SK-N-MC (cell line): Measurements from ENCODE around the gene PPP4R3A.

ENCODE experiments used
- DNase-seq: peaks from one replicate; pipeline ENCODE4 v3.0.0-alpha.2; 2011; ENCODE audit warnings: low read depth, low spot score
- H3K27ac ChIP-seq: fragments of 200-600 bp; sonication (generic); 2 replicates; pipeline ENCODE4 v1.5.1; 2016; ENCODE audit warnings: mixed run types
- H3K36me3 ChIP-seq: fragments of 200-600 bp; sonication (generic); 2 replicates; pipeline ENCODE4 v1.6.1; 2017; ENCODE audit warnings: antibody characterized with exemption, low read length, mixed read lengths; ENCODE audit not compliant: insufficient read depth
- H3K4me3 ChIP-seq: fragments of 200-600 bp; sonication (generic); 2 replicates; pipeline ENCODE4 v1.5.1; 2016
- H3K9ac ChIP-seq: fragments of 200-600 bp; sonication (generic); 2 replicates; pipeline ENCODE4 v1.8.0; 2017; ENCODE audit warnings: mixed run types, mixed read lengths; ENCODE audit not compliant: insufficient read length
- H3K9me3 ChIP-seq: fragments of 200-600 bp; sonication (generic); 2 replicates; pipeline ENCODE4 v1.6.1; 2017; ENCODE audit warnings: low read depth, mild to moderate bottlenecking, antibody characterized with exemption, low read length, moderate library complexity, mixed read lengths
- EZH2 ChIP-seq: fragments of 200-600 bp; sonication (generic); IDR thresholded peaks from one replicate; pipeline ENCODE4 v1.6.1; 2017; ENCODE audit warnings: antibody characterized with exemption
- FOXP2 ChIP-seq: optimal IDR thresholded peaks from 2 replicates; pipeline ENCODE3; 2011; ENCODE audit warnings: mild to moderate bottlenecking, moderate library complexity; ENCODE audit not compliant: insufficient read depth; ENCODE audit errors: extremely low read length, control extremely low read depth
- POLR2AphosphoS5 ChIP-seq: IDR thresholded peaks from 2 replicates; pipeline ENCODE4 v1.6.1; 2012; ENCODE audit warnings: mild to moderate bottlenecking, low read depth, low read length, borderline replicate concordance

The PPP4R3A gene

DNA sequence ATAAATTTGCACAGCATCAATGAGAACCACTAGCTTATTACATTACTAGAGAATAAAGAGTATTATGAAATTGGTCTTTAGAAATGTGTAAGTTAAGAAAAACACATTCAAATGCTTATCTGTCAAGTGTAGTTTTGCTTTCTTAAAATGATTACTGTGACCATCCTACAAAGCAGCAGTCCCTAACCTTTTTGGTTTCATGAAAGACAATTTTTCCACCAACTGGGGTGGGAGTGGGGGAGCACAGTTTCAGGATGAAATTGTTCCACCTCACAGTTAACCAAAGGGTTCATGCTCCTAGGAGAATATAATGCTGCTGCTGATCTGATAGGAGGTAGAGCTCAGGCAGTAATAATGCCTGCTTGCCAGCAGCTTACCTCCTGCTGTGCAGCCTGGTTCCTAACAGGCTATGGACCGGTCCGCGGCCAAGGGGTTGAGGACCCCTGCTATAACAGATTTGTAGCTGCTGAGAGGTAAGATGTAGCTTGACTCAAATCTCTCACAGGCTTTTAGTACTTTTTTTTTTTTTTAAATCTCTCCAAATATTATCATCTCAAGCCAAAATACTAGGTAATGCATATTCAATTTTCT lies 45.4 kb downstream of the PPP4R3A start:
- no peak for TF ChIP-seq EZH2
- TF ChIP-seq POLR2AphosphoS5, result no peak
- TF ChIP-seq FOXP2, result no peak
- no peak overlapping the region for H3K27ac ChIP-seq
- no peaks in the 10 kb centered on the region for H3K9me3 ChIP-seq
- no peak overlapping the region for H3K4me3 ChIP-seq
- no peak for DNase-seq
- no peak overlapping the region for H3K9ac ChIP-seq
- peaks cover 89% of the 10 kb centered on the region for H3K36me3 ChIP-seq

- no peak for DNase-seq
- H3K9ac ChIP-seq, result no peak overlapping the region
- H3K9me3 ChIP-seq, result no peaks in the 10 kb centered on the region
- no peak overlapping the region for H3K4me3 ChIP-seq
- no peak overlapping the region for H3K27ac ChIP-seq
- H3K36me3 ChIP-seq, result peaks cover 85% of the 10 kb centered on the region
- TF ChIP-seq FOXP2 (no peak), EZH2 (no peak), POLR2AphosphoS5 (no peak)
Measured at GRCh38 chr14:91458612-91459011, 51.5 kb downstream of the PPP4R3A start.

DNA sequence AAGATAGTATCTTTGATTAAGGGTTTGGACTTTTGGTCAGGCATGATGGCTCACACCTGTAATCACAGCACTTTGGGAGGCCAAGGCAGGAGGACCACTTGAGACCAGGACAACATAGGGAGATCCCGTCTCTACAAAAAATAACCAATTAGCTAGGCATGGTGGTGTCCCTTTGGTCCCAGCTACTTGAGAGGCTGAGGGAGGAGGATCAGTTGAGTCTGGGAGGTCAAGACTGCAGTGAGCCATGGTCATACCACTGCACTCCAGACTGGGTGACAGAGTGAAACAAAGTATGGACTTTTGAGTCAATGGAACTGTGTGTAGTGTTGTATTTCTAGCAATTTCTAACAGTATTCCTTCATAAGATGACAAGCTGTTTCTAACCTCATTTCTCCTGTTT lies 53.8 kb downstream of the PPP4R3A start:
- no peaks in the 10 kb centered on the region for H3K9me3 ChIP-seq
- H3K36me3 ChIP-seq, result peaks cover 62% of the 10 kb centered on the region
- no peak overlapping the region for H3K27ac ChIP-seq
- H3K9ac ChIP-seq, result no peak overlapping the region
- no peak overlapping the region for H3K4me3 ChIP-seq
- DNase-seq, result no peak
- TF ChIP-seq POLR2AphosphoS5 (no peak), FOXP2 (no peak), EZH2 (no peak)

- Histone ChIP-seq H3K4me3 (no peak overlapping the region), H3K9me3 (no peaks in the 10 kb centered on the region), H3K27ac (no peak overlapping the region), H3K9ac (no peak overlapping the region), H3K36me3 (peaks cover 45% of the 10 kb centered on the region)
- TF ChIP-seq POLR2AphosphoS5 (no peak), EZH2 (no peak), FOXP2 (no peak)
- DNase-seq, result no peak
Measured at GRCh38 chr14:91454580-91454979, 55.5 kb downstream of the PPP4R3A start.

- no peak overlapping the region for H3K9ac ChIP-seq
- H3K27ac ChIP-seq, result no peak overlapping the region
- DNase-seq, result no peak
- H3K36me3 ChIP-seq, result peaks cover 41% of the 10 kb centered on the region
- H3K9me3 ChIP-seq, result no peaks in the 10 kb centered on the region
- TF ChIP-seq FOXP2, result no peak
- TF ChIP-seq EZH2, result no peak
- no peak for TF ChIP-seq POLR2AphosphoS5
- no peak overlapping the region for H3K4me3 ChIP-seq
Measured at GRCh38 chr14:91454155-91454554, 56.0 kb downstream of the PPP4R3A start.

GRCh38 chr14:91453744-91454143 lies 56.4 kb downstream of the PPP4R3A start:
- H3K36me3 ChIP-seq, result peaks cover 37% of the 10 kb centered on the region

GRCh38 chr14:91444335-91445020 lies 65.6 kb downstream of the PPP4R3A start:
- DNase-seq, result no peak
- Histone ChIP-seq H3K4me3 (no peak overlapping the region), H3K9ac (no peak overlapping the region), H3K36me3 (no peaks in the 10 kb centered on the region), H3K9me3 (no peaks in the 10 kb centered on the region), H3K27ac (no peak overlapping the region)
- TF ChIP-seq EZH2, result no peak
- no peak for TF ChIP-seq FOXP2
- no peak for TF ChIP-seq POLR2AphosphoS5

More at GRCh38 chr14:91453744-91454143, 56.4 kb downstream of the PPP4R3A start:
- Histone ChIP-seq H3K27ac (no peak overlapping the region), H3K4me3 (no peak overlapping the region), H3K9me3 (no peaks in the 10 kb centered on the region), H3K9ac (no peak overlapping the region)
- no peak for DNase-seq
- TF ChIP-seq EZH2, result no peak
- no peak for TF ChIP-seq FOXP2
- no peak for TF ChIP-seq POLR2AphosphoS5

DNA sequence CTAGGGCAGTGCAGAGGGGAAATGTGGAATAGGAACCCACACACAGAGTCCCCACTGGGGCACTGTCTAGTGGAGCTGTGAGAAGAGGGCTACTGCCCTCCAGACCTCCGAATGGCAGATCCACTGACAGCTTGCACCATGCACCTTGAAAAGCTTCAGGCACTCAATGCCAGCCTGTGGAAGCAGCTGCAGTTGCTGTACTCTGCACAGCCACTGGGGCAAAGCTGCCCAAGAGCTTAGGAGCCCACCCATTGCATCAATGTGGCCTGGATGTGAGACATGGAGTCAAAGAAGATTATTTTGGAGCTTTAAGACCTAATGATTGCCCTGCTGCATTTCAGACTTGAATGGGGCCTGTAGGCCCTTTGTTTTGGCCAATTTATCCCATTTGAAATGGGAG lies 70.8 kb downstream of the PPP4R3A start:
- DNase-seq, result no peak
- H3K27ac ChIP-seq, result no peak overlapping the region
- no peaks in the 10 kb centered on the region for H3K36me3 ChIP-seq
- no peak overlapping the region for H3K4me3 ChIP-seq
- H3K9me3 ChIP-seq, result no peaks in the 10 kb centered on the region
- H3K9ac ChIP-seq, result no peak overlapping the region
- TF ChIP-seq POLR2AphosphoS5, result no peak
- no peak for TF ChIP-seq EZH2
- no peak for TF ChIP-seq FOXP2
